IMR-90 (cell line): ENCODE measurements around the gene LGI2. TPM values are rescaled to one million over a fixed set of nuclear protein-coding genes. Genes with fewer than 3 reads are reported as not detected.

ENCODE experiments used
- ATAC-seq: fragments of 200-7000 bp; cut with Tn5 transposase; 2 replicates; pipeline ENCODE4 v1.9.1; 2020; ENCODE audit warnings: low read depth, mild to moderate bottlenecking, moderate library complexity
- BruUV-seq: library from RNA; stranded (reverse); fragments of 400-500 nt; replicated peaks from 2 replicates; lab custom pipeline; 2021; lab: Mats Ljungman, UMichigan
- CTCF ChIA-PET: fragments of 300-600 bp; formaldehyde crosslinking; extraction: SDS; loops from one replicate; lab custom pipeline; 2021; ENCODE audit warnings: antibody characterized with exemption; lab: Yijun Ruan, JAX
- POLR2A ChIA-PET: fragments of 300-600 bp; sonication (Branson Sonifier 250); formaldehyde crosslinking; loops from one replicate; lab custom pipeline; 2022; ENCODE audit warnings: antibody characterized with exemption; ENCODE audit not compliant: unreplicated experiment; lab: Charles Lee
- DNase-seq: peaks from one replicate; pipeline ENCODE4 v3.0.0; 2013
- H2AFZ ChIP-seq: replicated peaks from 2 replicates; pipeline ENCODE3; 2013; ENCODE audit warnings: low read length, mild to moderate bottlenecking; ENCODE audit not compliant: poor library complexity
- H2AK5ac ChIP-seq: 2 replicates; pipeline ENCODE4 v1.6.1; 2013; ENCODE audit warnings: low read depth, low read length, inconsistent platforms
- H2AK9ac ChIP-seq: replicated peaks from 2 replicates; pipeline ENCODE3; 2013; ENCODE audit warnings: mild to moderate bottlenecking, low read depth, low read length, moderate library complexity; ENCODE audit not compliant: poor library complexity
- H2BK120ac ChIP-seq: 2 replicates; pipeline ENCODE4 v1.6.1; 2013; ENCODE audit warnings: low read depth, low read length, inconsistent platforms
- H2BK15ac ChIP-seq: 3 replicates; pipeline ENCODE4 v1.6.1; 2013; ENCODE audit warnings: low read depth, low read length, inconsistent platforms
- H2BK20ac ChIP-seq: 2 replicates; pipeline ENCODE4 v1.6.1; 2013; ENCODE audit warnings: low read depth, mild to moderate bottlenecking, inconsistent platforms, low read length, moderate library complexity
- H2BK5ac ChIP-seq: 2 replicates; pipeline ENCODE4 v1.6.1; 2013; ENCODE audit warnings: mild to moderate bottlenecking, low read depth, low read length, inconsistent platforms; ENCODE audit not compliant: poor library complexity, severe bottlenecking
- H3K14ac ChIP-seq: replicated peaks from 2 replicates; pipeline ENCODE4 v1.6.1; 2013; ENCODE audit warnings: low read depth, low read length, inconsistent platforms
- H3K18ac ChIP-seq: 2 replicates; pipeline ENCODE4 v1.6.1; 2013; ENCODE audit warnings: low read depth, low read length, control low read depth
- H3K23ac ChIP-seq: 2 replicates; pipeline ENCODE4 v1.6.1; 2013; ENCODE audit warnings: low read depth, low read length, inconsistent platforms
- H3K27ac ChIP-seq: 2 replicates; pipeline ENCODE4 v1.5.1; 2013; ENCODE audit warnings: mild to moderate bottlenecking, control low read depth, low read length; ENCODE audit not compliant: insufficient read depth
- H3K27me3 ChIP-seq: 2 replicates; pipeline ENCODE4 v1.6.1; 2013; ENCODE audit warnings: low read length; ENCODE audit not compliant: control insufficient read depth, insufficient read depth
- H3K36me3 ChIP-seq: 2 replicates; pipeline ENCODE4 v1.6.1; 2013; ENCODE audit warnings: low read length, mixed read lengths; ENCODE audit not compliant: control insufficient read depth, insufficient read depth
- H3K4ac ChIP-seq: 2 replicates; pipeline ENCODE4 v1.6.1; 2013; ENCODE audit warnings: low read depth, low read length, inconsistent platforms
- H3K4me1 ChIP-seq: 2 replicates; pipeline ENCODE4 v1.6.1; 2013; ENCODE audit warnings: low read length, mixed read lengths; ENCODE audit not compliant: control insufficient read depth, insufficient read depth
- H3K4me2 ChIP-seq: 2 replicates; pipeline ENCODE4 v1.6.1; 2013; ENCODE audit warnings: low read depth, mild to moderate bottlenecking, control low read depth, low read length, moderate library complexity
- H3K4me3 ChIP-seq: 2 replicates; pipeline ENCODE4 v1.5.1; 2013; ENCODE audit warnings: low read depth, mild to moderate bottlenecking, control low read depth, low read length, moderate library complexity; ENCODE audit not compliant: insufficient read depth
- H3K56ac ChIP-seq: 2 replicates; pipeline ENCODE4 v1.6.1; 2013; ENCODE audit warnings: low read length, inconsistent platforms; ENCODE audit not compliant: insufficient read depth; ENCODE audit errors: extremely low read depth
- H3K79me1 ChIP-seq, 2 experiments: 2 replicates each; pipeline ENCODE4 v1.6.1; 2013; ENCODE audit warnings: low read length in 2 of 2, inconsistent platforms in 1 of 2, low read depth in 1 of 2
- H3K9ac ChIP-seq: 2 replicates; pipeline ENCODE4 v1.6.1; 2013; ENCODE audit warnings: low read depth, low read length, control low read depth
- H3K9me1 ChIP-seq: 2 replicates; pipeline ENCODE4 v1.6.1; 2013; ENCODE audit warnings: low read length, inconsistent platforms; ENCODE audit not compliant: insufficient read depth
- H3K9me3 ChIP-seq: 2 replicates; pipeline ENCODE4 v1.6.1; 2013; ENCODE audit warnings: low read length; ENCODE audit not compliant: control insufficient read depth, insufficient read depth
- H4K20me1 ChIP-seq: 2 replicates; pipeline ENCODE4 v1.6.1; 2013; ENCODE audit warnings: low read length, inconsistent platforms; ENCODE audit not compliant: insufficient read depth
- H4K5ac ChIP-seq: 2 replicates; pipeline ENCODE4 v1.6.1; 2013; ENCODE audit warnings: mild to moderate bottlenecking, low read depth, low read length, control low read depth
- H4K8ac ChIP-seq, 2 experiments: 2 replicates each; pipeline ENCODE4 v1.6.1; 2013; ENCODE audit warnings: low read depth in 2 of 2, low read length in 2 of 2, control low read depth in 1 of 2, inconsistent platforms in 1 of 2
- H4K91ac ChIP-seq: 2 replicates; pipeline ENCODE4 v1.6.1; 2013; ENCODE audit warnings: low read depth, low read length, inconsistent platforms; ENCODE audit not compliant: insufficient read depth
- BHLHE40 ChIP-seq: fragments of 150-350 bp; IDR thresholded peaks from 2 replicates; pipeline ENCODE4 v1.6.1; 2016; ENCODE audit warnings: mild to moderate bottlenecking, low read depth, low read length
- CHD1 ChIP-seq: IDR thresholded peaks from 2 replicates; pipeline ENCODE4 v1.6.1; 2012; ENCODE audit warnings: low read depth, low read length, improper control_type of control experiment
- CTCF ChIP-seq: conservative IDR thresholded peaks from 2 replicates; pipeline ENCODE4 v1.5.1; 2012; ENCODE audit warnings: mild to moderate bottlenecking, low read depth, low read length, improper control_type of control experiment
- MAZ ChIP-seq: IDR thresholded peaks from 2 replicates; pipeline ENCODE4 v1.6.1; 2012; ENCODE audit warnings: low read depth, mild to moderate bottlenecking, low read length, improper control_type of control experiment, moderate library complexity, borderline replicate concordance
- WGBS, 2 experiments: methylation state at CpG; one replicate each; pipeline versions ENCODE4 v1.1.5 to v1.1.7; 2013; ENCODE audit warnings: missing lambda C conversion rate in 2 of 2; ENCODE audit not compliant: insufficient read length in 1 of 2; ENCODE audit errors: extremely low coverage in 2 of 2; 5-methylcytosine and 5-hydroxymethylcytosine counted together
- dilution Hi-C: fragments of 300-500 bp; cut with HindIII; formaldehyde crosslinking; loops from one replicate; pipeline ENCODE4 v1.14.3; 2018; ENCODE audit warnings: low sequenced_read_pairs; ENCODE audit not compliant: unreplicated experiment
- in situ Hi-C: fragments of 300-500 bp; cut with MboI; formaldehyde crosslinking; loops from 3 replicates; pipeline ENCODE4 v1.14.3; 2019; ENCODE audit warnings: low sequenced_read_pairs, inconsistent platforms, mixed read lengths
- intact Hi-C: fragments of 100-400 bp; cut with micrococcal nuclease; formaldehyde crosslinking; loops from 2 replicates; pipeline ENCODE4 v1.10.0; 2022
- polyA plus RNA-seq, 3 experiments: library from polyadenylated mRNA; depleted of rRNA; stranded (reverse); fragments of >200 nt; gene quantifications; 2 replicates each; pipeline ENCODE4 v1.2.3, GENCODE V29; 2012; ENCODE audit warnings: low replicate concordance in 1 of 3
- total RNA-seq: library from RNA; depleted of rRNA; stranded (reverse); fragments of >200 nt; gene quantifications from 2 replicates; pipeline ENCODE4 v1.2.3, GENCODE V29; 2012

The LGI2 gene
- total and polyA plus RNA-seq, 2 of the 4 experiments (the other 2 are of a cell fraction), result not detected

GRCh38 chr4:24992968-24993367, 37.8 kb downstream of the LGI2 start:
- Histone ChIP-seq H3K27me3 (peaks cover 7% of the 10 kb centered on the region), H4K8ac (no peak overlapping the region), H2BK15ac (no peak overlapping the region), H3K9me3 (no peaks in the 10 kb centered on the region), H3K4me3 (no peak overlapping the region), H4K20me1 (no peaks in the 10 kb centered on the region), H4K91ac (no peak overlapping the region), H2AFZ (no peak overlapping the region), H2BK5ac (no peak overlapping the region), H4K5ac (no peak overlapping the region), H3K9me1 (no peaks in the 10 kb centered on the region), H3K27ac (no peak overlapping the region), H2AK5ac (no peak overlapping the region), H3K4ac (no peak overlapping the region), H3K56ac (no peak overlapping the region), H3K14ac (no peak overlapping the region), H3K36me3 (no peaks in the 10 kb centered on the region), H3K9ac (no peak overlapping the region), H3K79me1 (no peaks in the 10 kb centered on the region), H2BK20ac (no peak overlapping the region), H3K23ac (no peak overlapping the region), H2BK120ac (no peak overlapping the region), H2AK9ac (no peak overlapping the region), H3K4me1 (no peaks in the 10 kb centered on the region), H3K18ac (no peak overlapping the region), H3K4me2 (no peak overlapping the region)
- WGBS, 2 experiments, result no CpG with 5 or more reads among the region's 1 CpG
- in situ Hi-C loops (loop anchor here (25.0 kb wide), 1 partner anchor 369 kb away; no protein-coding TSS in a partner anchor), dilution Hi-C loops (no loop called here), intact Hi-C loops (no loop called here)
- no peak for ATAC-seq
- DNase-seq, result no peak
- BruUV-seq, result no TSS peak
- POLR2A ChIA-PET, result no interaction called here
- CTCF ChIA-PET, result interaction anchor here (0.5 to 0.6 kb wide), 2 partner anchors 12 to 62 kb away, joined by 3 to 4 read pairs; no protein-coding TSS in a partner anchor
- TF ChIP-seq CTCF, result no peak
- no peak for TF ChIP-seq CHD1
- no peak for TF ChIP-seq MAZ
- TF ChIP-seq BHLHE40, result no peak
